GM18909 (cell line): Measurements from ENCODE around the gene KDELR1.

Experiments
- ATAC-seq: cut with Tn5 transposase; IDR thresholded peaks from one replicate; pipeline ENCODE4 v1.9.1; 2021; ENCODE audit warnings: mild to moderate bottlenecking; ENCODE audit not compliant: unreplicated experiment, poor library complexity

KDELR1 gene

DNA sequence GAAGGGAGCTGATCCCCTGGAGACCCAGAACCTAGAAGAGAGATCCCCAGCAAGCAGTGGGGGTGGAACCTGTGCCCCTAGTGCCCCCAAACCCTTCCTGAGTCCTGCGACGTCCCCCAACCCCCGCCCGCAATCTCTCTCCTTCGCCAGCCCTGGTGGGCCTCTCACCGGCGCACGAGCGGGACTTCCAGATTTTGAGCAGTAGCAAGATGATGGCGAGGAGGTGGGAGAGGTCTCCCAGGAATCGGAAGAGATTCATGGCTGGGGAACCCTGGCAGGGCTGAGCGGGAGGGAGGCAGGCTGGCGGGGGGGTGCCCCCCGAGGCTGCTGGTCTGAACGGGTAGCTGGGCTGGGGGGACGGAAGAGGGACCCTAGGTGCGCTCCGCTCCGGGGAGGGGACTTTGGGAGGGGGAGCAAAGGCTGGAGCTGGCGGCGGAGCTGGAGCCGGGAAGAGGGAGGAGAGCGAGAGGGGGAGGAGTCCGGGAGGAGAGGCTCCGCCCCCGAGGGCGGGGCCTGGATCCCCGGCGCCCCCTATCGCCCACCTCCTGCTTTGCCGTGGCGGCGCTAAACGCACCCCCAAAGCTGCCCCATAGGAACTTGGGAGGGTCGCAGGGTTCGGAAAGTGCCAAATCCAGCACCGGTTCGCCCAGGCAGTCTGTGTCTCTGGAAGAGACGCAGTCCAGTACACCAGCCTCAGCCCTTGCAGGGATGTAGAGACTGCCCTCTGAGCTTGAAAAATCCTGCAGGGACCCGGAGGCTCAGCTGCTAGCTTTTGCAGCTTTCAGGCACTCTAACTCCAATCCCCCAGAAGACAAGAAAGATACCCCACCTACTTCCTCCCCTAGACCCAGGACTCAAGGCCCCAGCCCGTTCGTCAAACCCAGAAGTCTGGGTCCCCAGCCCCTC lies at the start of gene KDELR1:
KDELR1 (minus strand) TSS at position 452 of the 906 bp plus-strand sequence; CDS start at position 259, 193 bp downstream.
- ATAC-seq = peak; percentile 61

DNA sequence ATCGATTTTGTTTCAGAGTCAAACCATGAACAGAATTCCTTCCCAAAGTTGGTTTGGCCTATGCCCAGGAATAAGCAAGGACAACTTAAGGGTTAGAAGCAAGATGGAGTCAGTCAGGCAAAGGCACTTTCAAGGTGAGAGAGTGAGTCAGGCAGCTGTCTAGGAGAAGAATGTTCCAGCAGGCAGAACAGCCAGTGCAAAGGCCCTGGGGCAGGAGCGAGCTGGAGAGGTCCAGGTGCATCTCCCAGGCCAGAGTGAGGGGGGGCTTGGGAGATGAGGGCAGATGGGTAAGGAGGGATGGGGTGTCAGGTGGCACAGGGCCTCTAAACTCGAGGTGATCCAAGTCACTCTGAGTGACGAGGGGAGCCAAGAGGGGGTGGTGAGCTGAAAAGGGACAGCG lies 45.2 kb upstream of the KDELR1 start:
- no peak for ATAC-seq

DNA sequence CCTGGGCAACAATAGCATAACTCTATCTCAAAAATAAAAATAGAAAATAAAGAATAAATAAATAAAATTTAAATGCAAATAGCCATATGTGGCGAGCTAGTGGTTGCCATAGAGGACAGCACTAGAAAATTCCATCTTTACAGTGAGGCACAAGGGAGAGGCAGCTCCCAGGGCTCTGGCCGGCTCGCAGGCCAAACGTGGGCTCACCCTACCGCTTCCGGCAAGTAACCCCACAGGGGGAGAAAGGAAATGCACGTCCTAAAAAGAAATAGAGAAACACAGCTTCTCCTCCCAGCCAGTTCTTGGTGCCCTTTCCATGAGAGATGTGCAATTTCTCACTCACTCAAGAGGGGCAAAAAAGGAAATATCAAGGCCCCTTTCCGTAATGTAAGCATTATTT lies 42.0 kb upstream of the KDELR1 start:
- ATAC-seq = no peak

DNA sequence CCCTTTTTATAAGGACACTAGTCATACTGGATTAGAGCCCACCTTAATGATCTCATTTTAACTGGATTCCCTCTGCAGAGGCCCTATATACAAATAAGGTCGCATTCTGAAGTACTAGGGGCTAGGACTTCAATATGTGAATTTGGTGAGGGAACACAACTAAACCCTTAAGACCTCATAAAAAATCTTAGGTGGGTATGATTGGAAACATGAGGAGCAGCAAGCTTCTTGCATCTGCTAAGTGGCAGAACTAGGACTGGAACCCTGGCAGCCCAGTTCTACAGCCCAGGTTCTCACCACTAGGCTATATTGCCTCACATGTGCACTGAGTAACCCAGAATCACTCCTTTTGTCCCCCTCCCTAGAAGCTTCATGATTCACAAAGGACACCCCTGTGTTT lies 37.3 kb upstream of the KDELR1 start:
- ATAC-seq = no peak

DNA sequence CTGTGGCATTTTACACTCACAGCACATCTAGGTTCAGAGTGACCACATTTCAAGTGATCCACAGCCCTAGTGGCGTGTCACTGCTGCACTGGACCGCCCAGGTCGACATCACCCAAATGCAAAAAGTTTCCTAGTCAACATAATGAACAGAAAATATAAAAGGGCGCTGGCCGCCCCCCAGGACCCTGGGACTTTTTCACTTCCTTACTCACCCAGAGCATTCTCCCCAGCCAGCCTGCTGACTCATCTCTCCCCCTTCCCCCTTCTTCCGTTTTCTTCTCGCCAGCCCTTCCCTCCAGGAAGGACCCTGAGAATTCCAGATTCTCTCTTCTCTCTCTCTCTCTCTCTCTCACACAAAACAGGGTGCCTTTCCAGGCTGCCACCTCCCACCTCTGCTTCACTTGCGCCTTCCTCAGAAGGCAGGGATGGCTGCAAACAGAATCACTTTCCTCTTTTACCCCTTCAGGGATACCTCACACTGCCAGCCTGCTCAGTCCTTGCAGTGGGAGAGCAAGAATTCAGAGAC lies 33.4 kb upstream of the KDELR1 start:
- no peak for ATAC-seq

DNA sequence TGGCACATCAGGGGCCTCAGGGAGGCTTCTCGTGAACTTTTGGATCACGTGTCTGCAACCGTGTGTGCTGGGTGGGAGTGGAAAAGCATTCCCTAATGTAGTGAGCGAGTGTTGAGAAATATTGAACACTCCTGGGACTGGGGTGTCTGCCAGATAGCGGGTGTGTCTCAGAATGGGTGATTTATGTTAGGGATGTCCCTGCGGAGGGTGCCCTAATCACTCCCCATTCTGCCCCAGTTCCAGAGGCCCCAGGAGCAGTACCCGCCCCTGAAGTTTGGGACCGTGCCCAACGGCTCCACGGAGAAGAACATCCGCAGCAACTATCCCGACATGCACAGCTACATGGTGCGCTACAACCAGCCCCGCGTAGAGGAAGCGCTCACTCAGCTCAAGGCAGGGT lies 30.2 kb upstream of the KDELR1 start:
- no peak for ATAC-seq

DNA sequence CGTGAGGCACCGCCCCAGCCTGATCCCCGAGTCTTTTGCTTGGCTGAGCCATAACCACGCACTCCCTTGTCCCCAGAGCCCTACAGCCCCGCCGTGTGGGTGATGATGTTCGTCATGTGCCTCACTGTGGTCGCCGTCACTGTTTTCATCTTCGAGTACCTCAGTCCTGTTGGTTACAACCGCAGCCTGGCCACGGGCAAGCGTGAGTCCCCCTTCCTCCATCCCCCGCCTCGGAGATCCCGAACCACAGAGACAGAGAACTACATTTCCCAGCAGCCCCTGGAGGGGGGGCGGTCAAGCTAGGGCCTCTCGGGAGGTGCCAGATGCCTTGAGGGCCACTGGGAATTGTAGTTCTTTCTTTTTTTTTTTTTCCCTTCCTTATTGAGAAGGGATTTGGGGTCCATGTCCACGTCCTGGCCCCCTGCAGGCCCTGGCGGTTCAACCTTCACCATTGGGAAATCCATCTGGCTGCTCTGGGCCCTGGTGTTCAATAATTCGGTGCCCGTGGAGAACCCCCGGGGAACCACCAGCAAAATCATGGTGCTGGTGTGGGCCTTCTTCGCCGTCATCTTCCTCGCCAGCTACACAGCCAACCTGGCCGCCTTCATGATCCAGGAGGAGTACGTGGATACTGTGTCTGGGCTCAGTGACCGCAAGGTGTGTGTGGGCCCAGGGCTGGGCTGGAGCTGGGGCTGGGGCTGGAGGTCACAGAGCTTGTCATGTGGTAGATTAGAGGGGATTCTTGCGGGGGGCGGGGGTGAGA lies 28.0 kb upstream of the KDELR1 start:
- peak; percentile 76 for ATAC-seq

DNA sequence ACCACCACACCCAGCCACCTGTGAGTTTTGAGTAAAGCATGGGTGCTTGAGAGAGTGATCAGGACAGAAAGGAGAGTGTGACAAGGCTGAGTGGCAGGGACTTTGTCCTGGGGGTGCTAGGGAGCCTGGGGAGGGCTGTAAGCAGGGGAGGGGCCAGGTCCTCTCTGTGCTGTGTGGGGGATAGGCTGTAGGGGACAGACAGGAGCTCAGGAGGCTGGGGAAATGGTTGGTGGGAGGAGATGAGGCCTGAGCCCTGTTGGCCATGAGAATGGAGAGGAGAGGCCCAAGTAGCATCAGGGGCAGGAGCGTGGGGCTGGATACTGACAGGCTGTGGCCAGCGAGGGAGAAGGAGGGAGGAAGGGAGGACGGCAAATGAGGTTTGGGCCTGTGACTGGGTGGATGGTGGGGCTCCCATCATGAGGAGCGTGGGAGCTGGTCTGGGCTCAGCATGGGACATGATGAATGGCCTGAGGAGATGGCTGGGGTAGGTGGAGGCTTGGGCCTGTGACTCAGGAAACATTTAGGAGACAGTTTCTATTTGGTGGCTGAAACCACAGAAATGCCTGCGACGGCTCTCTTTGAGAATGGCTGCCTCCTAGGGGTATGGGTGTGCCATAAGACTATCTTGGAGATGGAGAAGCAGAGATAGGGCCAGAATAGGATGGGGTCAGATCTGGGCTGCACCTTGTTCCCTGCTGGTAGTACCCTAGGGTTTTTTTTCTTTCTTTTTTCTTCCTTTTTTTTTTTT lies 27.1 kb upstream of the KDELR1 start:
- no peak for ATAC-seq

DNA sequence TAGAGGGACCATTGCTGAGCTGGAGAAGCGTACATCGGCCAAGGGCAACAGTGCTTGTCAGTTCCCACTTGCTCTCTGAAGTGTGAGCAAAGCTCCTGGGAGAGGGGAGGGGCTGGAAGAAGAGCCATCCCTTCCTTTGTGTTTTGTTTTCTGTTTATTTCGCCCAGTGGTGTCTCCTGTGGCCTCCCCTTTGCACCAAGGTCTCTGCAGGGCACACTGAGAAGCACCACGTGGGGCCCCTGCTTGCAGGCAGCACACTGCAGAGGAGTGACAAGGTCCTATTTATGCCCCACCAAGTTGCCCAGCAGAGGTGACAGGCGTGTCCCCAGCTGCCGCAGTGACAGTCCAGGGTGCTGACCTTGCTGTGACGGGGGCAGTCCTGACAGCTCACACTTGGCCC lies 26.1 kb upstream of the KDELR1 start:
- no peak for ATAC-seq

DNA sequence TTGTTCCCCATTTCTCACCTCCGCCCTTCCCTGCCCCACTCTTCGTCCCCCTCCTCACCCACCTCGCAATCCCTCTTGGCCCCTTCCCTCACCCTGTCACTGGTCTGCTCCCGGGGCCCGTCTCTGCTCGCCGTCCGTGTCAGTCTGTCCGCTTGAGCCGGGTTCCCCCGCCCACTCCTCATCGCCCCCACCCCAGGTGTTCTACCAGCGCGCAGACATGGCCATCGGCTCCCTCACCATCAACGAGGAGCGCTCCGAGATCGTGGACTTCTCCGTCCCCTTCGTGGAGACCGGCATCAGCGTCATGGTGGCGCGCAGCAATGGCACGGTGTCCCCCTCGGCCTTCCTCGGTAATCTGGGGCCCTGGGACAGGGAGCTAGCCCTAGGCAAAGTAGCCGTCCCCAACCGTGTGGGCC lies 24.5 kb upstream of the KDELR1 start:
- ATAC-seq = no peak

DNA sequence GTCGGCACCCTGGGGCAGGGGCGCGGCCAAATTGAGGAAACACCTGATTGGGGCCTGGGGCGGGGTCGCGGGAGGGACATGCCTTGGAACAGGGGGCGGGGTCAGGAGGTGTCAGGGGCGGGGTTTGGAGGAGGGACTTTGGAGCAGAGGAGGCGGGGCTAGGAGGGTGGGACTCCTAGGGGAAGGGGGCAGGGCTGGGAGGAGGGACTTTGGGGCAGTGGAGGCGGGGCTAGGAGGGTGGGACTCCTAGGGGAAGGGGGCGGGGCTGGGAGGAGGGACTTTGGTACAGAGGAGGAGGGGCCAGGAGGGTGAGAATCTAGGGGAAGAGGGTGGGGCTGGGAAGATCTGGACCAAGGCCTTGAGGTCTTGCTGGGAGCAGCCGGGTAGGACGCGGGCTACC lies 24.0 kb upstream of the KDELR1 start:
- no peak for ATAC-seq

DNA sequence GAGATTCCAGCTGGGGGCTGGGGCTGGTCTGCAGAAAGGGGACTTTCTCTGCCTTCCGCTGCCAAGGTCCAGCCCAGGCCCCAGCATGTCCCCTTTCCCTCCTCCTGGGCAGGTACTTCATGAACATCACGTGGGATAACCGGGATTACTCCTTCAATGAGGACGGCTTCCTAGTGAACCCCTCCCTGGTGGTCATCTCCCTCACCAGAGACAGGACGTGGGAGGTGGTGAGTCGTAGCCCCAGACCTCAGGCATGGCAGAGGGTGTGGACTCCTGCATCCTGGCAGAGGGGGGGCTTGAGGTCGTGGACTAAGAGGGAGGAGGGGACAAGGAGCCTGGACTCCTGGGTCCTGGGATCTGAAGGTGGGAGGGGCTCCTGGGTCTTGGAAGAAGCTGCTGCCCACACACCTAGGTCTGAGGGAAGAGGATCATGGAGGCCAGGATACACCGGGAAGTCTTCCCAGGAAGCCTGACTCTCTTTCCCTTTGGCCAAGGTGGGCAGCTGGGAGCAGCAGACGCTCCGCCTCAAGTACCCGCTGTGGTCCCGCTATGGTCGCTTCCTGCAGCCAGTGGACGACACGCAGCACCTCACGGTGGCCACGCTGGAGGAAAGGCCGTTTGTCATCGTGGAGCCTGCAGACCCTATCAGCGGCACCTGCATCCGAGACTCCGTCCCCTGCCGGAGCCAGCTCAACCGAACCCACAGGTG lies 22.7 kb upstream of the KDELR1 start:
- ATAC-seq = no peak

DNA sequence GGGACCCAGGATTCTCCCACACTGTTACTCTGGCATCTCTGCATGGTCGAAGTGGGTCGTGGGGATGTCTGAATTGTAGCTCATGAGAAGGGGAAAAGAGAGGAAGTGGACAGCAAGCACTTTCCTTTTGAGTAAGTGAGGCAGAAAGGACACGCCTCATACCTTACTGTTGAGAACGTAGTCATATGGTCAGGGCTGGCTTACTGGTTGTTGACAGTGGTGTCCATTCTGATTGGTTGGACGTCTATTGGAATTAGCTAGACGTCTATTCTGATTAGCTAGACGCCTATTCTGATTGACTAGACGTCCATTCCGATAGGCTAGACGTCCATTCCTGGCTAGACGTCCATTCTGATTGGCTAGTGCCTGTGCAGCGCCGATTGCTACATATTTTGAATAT lies 14.5 kb upstream of the KDELR1 start:
- no peak for ATAC-seq

DNA sequence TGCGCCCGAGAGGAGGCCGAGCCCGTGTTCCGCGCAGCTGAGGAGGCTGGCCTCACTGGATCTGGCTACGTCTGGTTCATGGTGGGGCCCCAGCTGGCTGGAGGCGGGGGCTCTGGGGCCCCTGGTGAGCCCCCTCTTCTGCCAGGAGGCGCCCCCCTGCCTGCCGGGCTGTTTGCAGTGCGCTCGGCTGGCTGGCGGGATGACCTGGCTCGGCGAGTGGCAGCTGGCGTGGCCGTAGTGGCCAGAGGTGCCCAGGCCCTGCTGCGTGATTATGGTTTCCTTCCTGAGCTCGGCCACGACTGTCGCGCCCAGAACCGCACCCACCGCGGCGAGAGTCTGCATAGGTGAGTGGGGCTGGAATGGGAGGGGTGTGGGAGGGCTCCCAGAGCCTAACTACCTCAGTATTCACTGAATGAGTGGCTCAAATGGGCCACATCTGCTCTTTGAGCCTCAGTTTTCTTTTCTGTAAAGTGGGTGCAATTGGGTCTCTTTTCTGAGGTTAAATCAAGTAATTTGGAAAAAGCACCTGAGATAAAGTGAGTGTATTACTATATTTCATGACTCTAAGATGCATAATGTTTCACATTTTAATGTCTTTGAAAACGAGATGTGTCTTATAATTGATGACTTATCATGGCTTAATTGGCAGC lies 13.8 kb upstream of the KDELR1 start:
- ATAC-seq = no peak

DNA sequence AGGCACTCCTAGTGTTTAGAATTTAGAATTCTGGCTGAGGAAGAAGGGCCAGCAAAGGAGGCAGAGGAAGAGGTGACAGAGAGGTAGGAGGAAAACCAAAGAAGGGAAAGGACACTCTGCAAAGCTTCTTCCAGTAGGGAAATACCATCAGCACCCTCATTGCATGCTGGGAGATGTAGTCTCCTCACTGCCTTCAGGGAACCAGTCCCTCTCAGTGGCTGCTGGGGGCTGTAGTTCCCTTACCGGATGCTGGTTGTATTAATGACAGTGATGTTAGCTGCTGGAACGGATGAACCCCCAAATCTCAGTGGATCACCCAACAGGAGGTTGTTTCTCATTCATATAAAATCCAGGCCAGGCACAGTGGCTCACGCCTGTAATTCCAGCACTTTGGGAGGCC lies 12.3 kb upstream of the KDELR1 start:
- ATAC-seq = no peak

DNA sequence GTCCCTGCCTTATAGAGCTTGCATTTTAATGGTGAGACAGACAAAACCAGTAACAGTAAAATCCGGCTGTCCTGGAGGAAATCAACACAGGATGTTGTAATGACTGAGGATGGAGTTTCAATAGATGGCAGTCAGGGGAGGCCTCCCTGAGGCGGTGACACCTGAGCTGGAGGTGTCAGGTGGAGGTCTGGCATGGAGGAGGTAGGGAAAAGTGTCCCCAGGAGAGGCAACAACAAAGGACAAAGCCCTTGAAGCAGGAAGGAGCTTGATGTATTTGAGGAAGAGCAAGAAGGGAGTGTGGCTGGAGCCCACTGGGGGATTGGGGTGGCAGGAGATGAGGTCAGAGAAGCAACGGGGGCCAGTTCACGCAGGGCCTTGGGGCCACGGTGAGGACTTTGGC lies 9.9 kb upstream of the KDELR1 start:
- ATAC-seq = no peak

DNA sequence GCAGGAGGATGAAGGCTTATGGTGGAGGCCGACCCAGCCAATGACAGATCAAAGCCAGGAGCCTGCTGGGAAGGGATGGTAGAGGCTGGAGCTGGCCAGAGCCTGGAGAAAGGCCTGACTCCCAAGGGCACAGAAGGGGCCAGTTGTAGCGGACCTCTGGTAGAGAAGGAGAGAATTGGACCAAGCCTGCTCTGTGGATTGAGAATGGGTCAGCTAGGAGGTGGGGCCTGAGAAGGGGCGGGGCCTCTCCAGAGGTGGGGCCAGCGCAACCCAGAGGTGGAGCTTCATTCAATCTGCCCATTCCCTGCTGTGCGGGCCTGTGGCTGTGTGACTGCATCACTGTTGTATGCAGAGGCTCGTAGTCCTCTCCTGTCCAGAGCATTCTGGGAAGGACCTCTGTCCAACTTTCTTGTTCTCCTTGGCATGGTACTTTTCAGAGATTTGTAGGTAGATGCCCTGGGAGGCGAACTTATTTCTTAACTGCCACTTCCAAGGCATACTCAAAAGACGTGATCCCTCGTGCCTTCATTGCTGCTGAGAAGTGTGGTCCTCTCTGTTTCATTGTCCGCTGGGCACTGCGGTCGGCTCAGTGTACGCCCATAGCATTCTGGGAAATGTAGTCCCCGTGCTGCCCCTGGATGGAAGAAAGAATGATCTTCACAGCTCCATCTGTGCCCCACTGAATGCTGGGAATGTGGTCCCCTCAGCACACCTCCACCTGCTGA lies 8.8 kb upstream of the KDELR1 start:
- ATAC-seq = no peak

DNA sequence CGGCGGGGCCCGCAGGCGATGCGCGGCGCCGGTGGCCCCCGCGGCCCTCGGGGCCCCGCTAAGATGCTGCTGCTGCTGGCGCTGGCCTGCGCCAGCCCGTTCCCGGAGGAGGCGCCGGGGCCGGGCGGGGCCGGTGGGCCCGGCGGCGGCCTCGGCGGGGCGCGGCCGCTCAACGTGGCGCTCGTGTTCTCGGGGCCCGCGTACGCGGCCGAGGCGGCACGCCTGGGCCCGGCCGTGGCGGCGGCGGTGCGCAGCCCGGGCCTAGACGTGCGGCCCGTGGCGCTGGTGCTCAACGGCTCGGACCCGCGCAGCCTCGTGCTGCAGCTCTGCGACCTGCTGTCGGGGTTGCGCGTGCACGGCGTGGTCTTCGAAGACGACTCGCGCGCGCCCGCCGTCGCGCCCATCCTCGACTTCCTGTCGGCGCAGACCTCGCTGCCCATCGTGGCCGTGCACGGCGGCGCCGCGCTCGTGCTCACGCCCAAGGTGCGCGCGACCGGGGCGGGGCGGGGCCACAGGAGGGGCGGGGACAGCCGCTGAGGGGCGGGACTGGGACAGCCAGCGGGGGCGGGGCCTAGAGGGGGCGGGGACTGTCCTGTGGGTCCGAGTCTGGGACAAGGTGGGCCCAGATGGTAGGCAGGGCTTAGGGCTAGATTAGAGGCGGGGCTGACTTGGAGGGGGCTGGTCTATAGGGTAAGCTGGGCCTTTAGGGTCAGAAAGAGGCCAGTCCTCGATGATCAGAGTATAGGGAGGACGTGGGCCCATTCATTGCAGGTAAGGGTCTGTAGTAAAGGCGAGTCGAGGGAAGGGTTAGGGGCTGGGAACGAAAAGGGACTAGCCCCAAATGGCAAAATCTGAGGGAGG lies 7.3 kb upstream of the KDELR1 start:
- peak; percentile 60 for ATAC-seq
